HepG2 (cell line): Measurements from ENCODE around the gene ZNF628. TPM values are rescaled to one million over a fixed set of nuclear protein-coding genes. Genes with fewer than 3 reads are reported as not detected.

ENCODE experiments used
- MTA3 ChIP-seq: sonication (generic); formaldehyde crosslinking; IDR thresholded peaks from 2 replicates; pipeline ENCODE4 v1.4.0; 2020; ENCODE audit warnings: missing genetic modification reagents
- PRDM4 ChIP-seq: sonication (generic); formaldehyde crosslinking; IDR thresholded peaks from 2 replicates; pipeline ENCODE4 v1.9.0; 2021; ENCODE audit warnings: missing genetic modification reagents, borderline replicate concordance
- REPIN1 ChIP-seq: sonication (generic); formaldehyde crosslinking; IDR thresholded peaks from 2 replicates; pipeline ENCODE4 v1.8.0; 2022; ENCODE audit warnings: missing genetic modification reagents, low read depth, mild to moderate bottlenecking, borderline replicate concordance
- RXRB ChIP-seq: IDR thresholded peaks from 2 replicates; pipeline ENCODE4 v1.6.1; 2016; ENCODE audit warnings: borderline replicate concordance, missing genetic modification reagents, missing compliant biosample characterization
- SCMH1 ChIP-seq: sonication (generic); formaldehyde crosslinking; IDR thresholded peaks from 2 replicates; pipeline ENCODE4 v1.9.0; 2021; ENCODE audit warnings: missing genetic modification reagents, mild to moderate bottlenecking, borderline replicate concordance
- SNRNP70 ChIP-seq: fragments of 200-400 bp; formaldehyde crosslinking; IDR thresholded peaks from 2 replicates; pipeline ENCODE4 v1.6.1; 2017; ENCODE audit warnings: mild to moderate bottlenecking, low read depth, low read length, moderate library complexity
- TAF15 ChIP-seq: fragments of 200-400 bp; formaldehyde crosslinking; IDR thresholded peaks from one replicate; pipeline ENCODE4 v1.6.1; 2018; ENCODE audit warnings: mild to moderate bottlenecking, low read depth, low read length; ENCODE audit not compliant: poor library complexity, severe bottlenecking
- THYN1 ChIP-seq: sonication (generic); formaldehyde crosslinking; IDR thresholded peaks from 2 replicates; pipeline ENCODE4 v1.8.1; 2023; ENCODE audit warnings: low read depth, mild to moderate bottlenecking, moderate library complexity, missing genetic modification reagents, borderline replicate concordance
- ZBTB40 ChIP-seq, 2 experiments: fragments of 450-650 bp in 1 of 2; sonication (generic) in 1 of 2; formaldehyde crosslinking in 1 of 2; IDR thresholded peaks; 2 replicates each; pipeline versions ENCODE4 v1.6.1 to v1.8.0; 2016 to 2022; ENCODE audit warnings: antibody characterized with exemption in 1 of 2, mild to moderate bottlenecking in 1 of 2, missing genetic modification reagents in 1 of 2
- ZFP36L1 ChIP-seq: sonication (generic); formaldehyde crosslinking; IDR thresholded peaks from 2 replicates; pipeline ENCODE4 v1.8.0; 2022; ENCODE audit warnings: mild to moderate bottlenecking, missing genetic modification reagents, moderate library complexity
- ZNF382 ChIP-seq: sonication (generic); formaldehyde crosslinking; IDR thresholded peaks from 2 replicates; pipeline ENCODE4 v1.5.0; 2020; ENCODE audit warnings: missing genetic modification reagents, mild to moderate bottlenecking, borderline replicate concordance
- ZNF616 ChIP-seq: sonication (generic); formaldehyde crosslinking; IDR thresholded peaks from 2 replicates; pipeline ENCODE4 v1.5.0; 2020; ENCODE audit warnings: low read depth, mild to moderate bottlenecking, missing genetic modification reagents
- polyA plus RNA-seq, 8 experiments: library from polyadenylated mRNA; depleted of rRNA in 3 of 8; stranded (reverse) in 7 of 8; unstranded in 1 of 8; fragments of >200 nt; fragmentation: Illumina TruSeq in 4 of 8; extraction: Trizol in 4 of 8; gene quantifications; 2 replicates each; pipeline versions ENCODE4 v1.2.1 to v1.2.3, GENCODE V29; 2011 to 2016; ENCODE audit warnings: low read depth in 4 of 8, missing spikeins in 1 of 8, mixed read lengths in 1 of 8; ENCODE audit not compliant: insufficient read depth in 1 of 8
- total RNA-seq, 5 experiments: library from RNA; depleted of rRNA; stranded (reverse); fragments of >200 nt; fragmentation: Illumina TruSeq; extraction: Trizol; gene quantifications; 2 replicates each; pipeline ENCODE4 v1.2.3, GENCODE V29; 2016; ENCODE audit warnings: low read depth in 1 of 5

Gene ZNF628
- total and polyA plus RNA-seq, 2 of the 13 experiments (the other 11 are each of a cell fraction or from before 2014, with no cell fraction given) = 0.54 to 1.2 TPM

GRCh38 chr19:55437410-55437809, 39.0 kb upstream of the ZNF628 start (continued):
- TF ChIP-seq ZBTB40 (IDR thresholded peaks at IDR 0.05) = no peak
- TF ChIP-seq ZBTB40 (CRISPR knock-in tag; IDR thresholded peaks at IDR 0.05) = peak; percentile 32; the same call in 1 of the 2 replicates
- TF ChIP-seq ZNF616 (CRISPR knock-in tag) = peak; percentile 51; the same call in 1 of the 2 replicates
- TF ChIP-seq ZNF382 = no peak
- no peak for TF ChIP-seq MTA3 (CRISPR knock-in tag)
- no peak for TF ChIP-seq SCMH1 (CRISPR knock-in tag)
- no peak for TF ChIP-seq SNRNP70
- no peak for TF ChIP-seq TAF15
- TF ChIP-seq THYN1 (CRISPR knock-in tag) = no peak
- TF ChIP-seq ZFP36L1 = 0 out of 2 replicates have a peak, but pooled peaks have one; percentile 42
- 0 out of 2 replicates have a peak, but pooled peaks have one; percentile 24 for TF ChIP-seq REPIN1 (CRISPR knock-in tag)
- no peak for TF ChIP-seq PRDM4 (CRISPR knock-in tag)
- peak; percentile 66 for TF ChIP-seq RXRB (CRISPR knock-in tag)
